ENCODE results near the gene TTC7B.

GRCh38 chr14:90788031-90788430 is 28.2 kb downstream of the TTC7B start:
- no peak for TF ChIP-seq CTCF (IDR thresholded peaks at IDR 0.05; ENCODE audit: poor library complexity, severe bottlenecking)
- TF ChIP-seq EP300 (conservative IDR thresholded peaks at IDR 0.05; ENCODE audit: poor library complexity, severe bottlenecking): no peak
- TF ChIP-seq POLR2AphosphoS5 (IDR thresholded peaks at IDR 0.05): no peak
- TF ChIP-seq MXI1 (conservative IDR thresholded peaks at IDR 0.05; ENCODE audit: poor library complexity, severe bottlenecking): no peak
- no peak for TF ChIP-seq EZH2 (IDR thresholded peaks at IDR 0.05; ENCODE audit: borderline replicate concordance, insufficient read depth, low read length, poor library complexity, severe bottlenecking)
